ENCODE data around the gene STUM.

The STUM gene

GRCh38 chr1:226546926-226547325, 1.6 kb upstream of the STUM start:
- Histone ChIP-seq H3K14ac (ENCODE audit: low read length) (no peak overlapping the region), H2BK5ac (ENCODE audit: low read length) (no peak overlapping the region), H3K9ac (ENCODE audit: low read depth, low read length, poor library complexity) (no peak overlapping the region), H2BK120ac (ENCODE audit: low read depth, low read length) (no peak overlapping the region), H3K27ac (replicated peaks; ENCODE audit: low read length) (no peak overlapping the region), H4K91ac (ENCODE audit: low read depth, low read length, poor library complexity) (no peak overlapping the region), H3K4me2 (ENCODE audit: insufficient read depth, low read length, poor library complexity, severe bottlenecking) (no peak overlapping the region), H3K36me3 (replicated peaks in 1 of 2; ENCODE audit: control insufficient read depth in 2 of 2, insufficient read depth in 2 of 2, low read length in 2 of 2) (no peaks in the 10 kb centered on the region), H3K23ac (ENCODE audit: low read depth, low read length, poor library complexity) (no peak overlapping the region), H2BK15ac (ENCODE audit: low read length) (no peak overlapping the region), H3K4me1 (ENCODE audit: control insufficient read depth in 2 of 2, insufficient read depth in 1 of 2, low read depth in 1 of 2, low read length in 2 of 2) (peaks cover 6 to 9% of the 10 kb centered on the region in 2 donors), H3K27me3 (ENCODE audit: control insufficient read depth in 3 of 3, insufficient read depth in 3 of 3, low read depth in 1 of 3, low read length in 3 of 3) (peaks cover 13 to 62% (median 30%) of the 10 kb centered on the region in 3 experiments), H2AK5ac (ENCODE audit: low read depth, low read length) (no peak overlapping the region), H3K79me1 (ENCODE audit: low read depth, low read length) (no peaks in the 10 kb centered on the region), H4K8ac (ENCODE audit: low read depth, low read length) (no peak overlapping the region), H2BK12ac (ENCODE audit: low read length) (no peak overlapping the region), H3K4ac (ENCODE audit: low read length) (no peak overlapping the region), H2AFZ (ENCODE audit: low read length) (no peak overlapping the region), H3K9me3 (replicated peaks in 1 of 2; ENCODE audit: control insufficient read depth in 2 of 2, insufficient read depth in 1 of 2, low read depth in 1 of 2, low read length in 2 of 2) (no peaks in the 10 kb centered on the region), H3K4me3 (ENCODE audit: low read length in 2 of 2) (no peak overlapping the region), H3K18ac (ENCODE audit: low read length) (no peak overlapping the region)
- DNase-seq (ENCODE audit: low spot score) = no peak
- no CpG with 5 or more reads among the region's 4 CpGs for WGBS, 2 donors (ENCODE audit: extremely low coverage in 2 of 2, insufficient read length in 2 of 2, insufficient replicate concordance in 1 of 2)

- no peak overlapping the region for H2BK15ac ChIP-seq (ENCODE audit: low read length)
- no peak overlapping the region for H2BK120ac ChIP-seq (ENCODE audit: low read depth, low read length)
- peak overlapping the region; percentile 90 for H3K4me2 ChIP-seq (ENCODE audit: insufficient read depth, low read length, poor library complexity, severe bottlenecking)
- H3K4me1 ChIP-seq (ENCODE audit: control insufficient read depth in 2 of 2, insufficient read depth in 1 of 2, low read depth in 1 of 2, low read length in 2 of 2) = peaks cover 6 to 9% of the 10 kb centered on the region in 2 donors
- H3K4ac ChIP-seq (ENCODE audit: low read length) = no peak overlapping the region
- no peak overlapping the region for H3K23ac ChIP-seq (ENCODE audit: low read depth, low read length, poor library complexity)
- no peak overlapping the region for H3K27ac ChIP-seq (replicated peaks; ENCODE audit: low read length)
- H3K79me1 ChIP-seq (ENCODE audit: low read depth, low read length) = no peaks in the 10 kb centered on the region
- H3K9ac ChIP-seq (ENCODE audit: low read depth, low read length, poor library complexity) = no peak overlapping the region
- H2BK12ac ChIP-seq (ENCODE audit: low read length) = no peak overlapping the region
- peaks cover 13 to 71% (median 31%) of the 10 kb centered on the region in 3 experiments for H3K27me3 ChIP-seq (ENCODE audit: control insufficient read depth in 3 of 3, insufficient read depth in 3 of 3, low read depth in 1 of 3, low read length in 3 of 3)
- no peak overlapping the region for H4K91ac ChIP-seq (ENCODE audit: low read depth, low read length, poor library complexity)
- no peak overlapping the region for H3K18ac ChIP-seq (ENCODE audit: low read length)
- no peaks in the 10 kb centered on the region for H3K9me3 ChIP-seq (replicated peaks in 1 of 2; ENCODE audit: control insufficient read depth in 2 of 2, insufficient read depth in 1 of 2, low read depth in 1 of 2, low read length in 2 of 2)
- WGBS, 2 donors (ENCODE audit: extremely low coverage in 2 of 2, insufficient read length in 2 of 2, insufficient replicate concordance in 1 of 2) = no CpG with 5 or more reads among the region's 16 CpGs
- H3K4me3 ChIP-seq (ENCODE audit: low read length in 2 of 2) = no peak overlapping the region
- peak; percentile 85 for DNase-seq (ENCODE audit: low spot score)
- no peak overlapping the region for H4K8ac ChIP-seq (ENCODE audit: low read depth, low read length)
- H2AFZ ChIP-seq (ENCODE audit: low read length) = no peak overlapping the region
- H2BK5ac ChIP-seq (ENCODE audit: low read length) = no peak overlapping the region
- H2AK5ac ChIP-seq (ENCODE audit: low read depth, low read length) = no peak overlapping the region
- H3K36me3 ChIP-seq (replicated peaks in 1 of 2; ENCODE audit: control insufficient read depth in 2 of 2, insufficient read depth in 2 of 2, low read length in 2 of 2) = no peaks in the 10 kb centered on the region
- no peak overlapping the region for H3K14ac ChIP-seq (ENCODE audit: low read length)
These were observed 791 bp upstream of the STUM start for GRCh38 chr1:226547754-226548191.

GRCh38 chr1:226549094-226549936, 751 bp downstream of the STUM start:
- no peak overlapping the region for H2BK5ac ChIP-seq (ENCODE audit: low read length)
- no peak overlapping the region for H3K27ac ChIP-seq (replicated peaks; ENCODE audit: low read length)
- H3K27me3 ChIP-seq (ENCODE audit: control insufficient read depth in 3 of 3, insufficient read depth in 3 of 3, low read depth in 1 of 3, low read length in 3 of 3) = peaks cover 13 to 85% (median 31%) of the 10 kb centered on the region in 3 experiments
- H3K18ac ChIP-seq (ENCODE audit: low read length) = peak overlapping the region; percentile 95
- DNase-seq (ENCODE audit: low spot score) = peak; percentile 3
- H3K9ac ChIP-seq (ENCODE audit: low read depth, low read length, poor library complexity) = peak overlapping the region; percentile 84
- H4K8ac ChIP-seq (ENCODE audit: low read depth, low read length) = no peak overlapping the region
- no CpG with 5 or more reads among the region's 73 CpGs for WGBS, 2 donors (ENCODE audit: extremely low coverage in 2 of 2, insufficient read length in 2 of 2, insufficient replicate concordance in 1 of 2)
- no peak overlapping the region for H4K91ac ChIP-seq (ENCODE audit: low read depth, low read length, poor library complexity)
- peak overlapping the region; percentile 65 for H3K14ac ChIP-seq (ENCODE audit: low read length)
- no peaks in the 10 kb centered on the region for H3K36me3 ChIP-seq (replicated peaks in 1 of 2; ENCODE audit: control insufficient read depth in 2 of 2, insufficient read depth in 2 of 2, low read length in 2 of 2)
- peaks cover 6 to 9% of the 10 kb centered on the region in 2 donors for H3K4me1 ChIP-seq (ENCODE audit: control insufficient read depth in 2 of 2, insufficient read depth in 1 of 2, low read depth in 1 of 2, low read length in 2 of 2)
- H3K4me2 ChIP-seq (ENCODE audit: insufficient read depth, low read length, poor library complexity, severe bottlenecking) = peak overlapping the region; percentile 90
- H3K9me3 ChIP-seq (replicated peaks in 1 of 2; ENCODE audit: control insufficient read depth in 2 of 2, insufficient read depth in 1 of 2, low read depth in 1 of 2, low read length in 2 of 2) = no peaks in the 10 kb centered on the region
- no peak overlapping the region for H2BK12ac ChIP-seq (ENCODE audit: low read length)
- H2AFZ ChIP-seq (ENCODE audit: low read length) = peak overlapping the region; percentile 86
- H3K4me3 ChIP-seq (ENCODE audit: low read length in 2 of 2) = peak overlapping the region; percentile 21 to 77
- no peak overlapping the region for H2BK120ac ChIP-seq (ENCODE audit: low read depth, low read length)
- H3K4ac ChIP-seq (ENCODE audit: low read length) = no peak overlapping the region
- no peak overlapping the region for H2AK5ac ChIP-seq (ENCODE audit: low read depth, low read length)
- H2BK15ac ChIP-seq (ENCODE audit: low read length) = no peak overlapping the region
- H3K79me1 ChIP-seq (ENCODE audit: low read depth, low read length) = no peaks in the 10 kb centered on the region
- peak overlapping the region; percentile 63 for H3K23ac ChIP-seq (ENCODE audit: low read depth, low read length, poor library complexity)

- Histone ChIP-seq H3K23ac (ENCODE audit: low read depth, low read length, poor library complexity) (peak overlapping the region; percentile 63), H2AFZ (ENCODE audit: low read length) (peak overlapping the region; percentile 86), H2BK12ac (ENCODE audit: low read length) (no peak overlapping the region), H3K79me1 (ENCODE audit: low read depth, low read length) (no peaks in the 10 kb centered on the region), H3K4ac (ENCODE audit: low read length) (no peak overlapping the region), H3K4me3 (ENCODE audit: low read length in 2 of 2) (peak overlapping the region in 1 of 2 donors; percentile 8), H3K9ac (ENCODE audit: low read depth, low read length, poor library complexity) (peak overlapping the region; percentile 27), H4K8ac (ENCODE audit: low read depth, low read length) (no peak overlapping the region), H3K9me3 (replicated peaks in 1 of 2; ENCODE audit: control insufficient read depth in 2 of 2, insufficient read depth in 1 of 2, low read depth in 1 of 2, low read length in 2 of 2) (no peaks in the 10 kb centered on the region), H3K27ac (replicated peaks; ENCODE audit: low read length) (no peak overlapping the region), H3K4me2 (ENCODE audit: insufficient read depth, low read length, poor library complexity, severe bottlenecking) (peak overlapping the region; percentile 90), H4K91ac (ENCODE audit: low read depth, low read length, poor library complexity) (no peak overlapping the region), H2BK15ac (ENCODE audit: low read length) (no peak overlapping the region), H3K18ac (ENCODE audit: low read length) (no peak overlapping the region), H2AK5ac (ENCODE audit: low read depth, low read length) (no peak overlapping the region), H3K4me1 (ENCODE audit: control insufficient read depth in 2 of 2, insufficient read depth in 1 of 2, low read depth in 1 of 2, low read length in 2 of 2) (peaks cover 6 to 9% of the 10 kb centered on the region in 2 donors), H2BK120ac (ENCODE audit: low read depth, low read length) (no peak overlapping the region), H3K14ac (ENCODE audit: low read length) (no peak overlapping the region), H2BK5ac (ENCODE audit: low read length) (no peak overlapping the region), H3K36me3 (replicated peaks in 1 of 2; ENCODE audit: control insufficient read depth in 2 of 2, insufficient read depth in 2 of 2, low read length in 2 of 2) (no peaks in the 10 kb centered on the region), H3K27me3 (ENCODE audit: control insufficient read depth in 3 of 3, insufficient read depth in 3 of 3, low read depth in 1 of 3, low read length in 3 of 3) (peaks cover 13 to 90% (median 31%) of the 10 kb centered on the region in 3 experiments)
- no CpG with 5 or more reads among the region's 21 CpGs for WGBS, 2 donors (ENCODE audit: extremely low coverage in 2 of 2, insufficient read length in 2 of 2, insufficient replicate concordance in 1 of 2)
- DNase-seq (ENCODE audit: low spot score) = peak; percentile 5
These were observed 1.5 kb downstream of the STUM start for GRCh38 chr1:226549937-226550671.

Data from neuronal stem cell (in vitro differentiated cells).